K562 (cell line): Measurements from ENCODE around the gene PMEPA1. TPM values are rescaled to one million over a fixed set of nuclear protein-coding genes. Genes with fewer than 3 reads are reported as not detected.

ENCODE experiments used
- ATAC-seq: fragments of 200-7000 bp; cut with Tn5 transposase; 3 replicates; pipeline ENCODE4 v1.9.1; 2020; ENCODE audit warnings: moderate library complexity
- BruUV-seq: library from RNA; stranded (reverse); fragments of 400-500 nt; replicated peaks from 2 replicates; lab custom pipeline; 2021; lab: Mats Ljungman, UMichigan
- CTCF ChIA-PET: fragments of 300-600 bp; formaldehyde crosslinking; extraction: SDS; loops from one replicate; lab custom pipeline; 2021; ENCODE audit warnings: low intra/inter-chr PET ratio; lab: Yijun Ruan, JAX
- POLR2A ChIA-PET: fragments of 300-600, 350-650 bp; sonication (Branson Sonifier 250); formaldehyde crosslinking; extraction: SDS; loops from one replicate; lab custom pipeline; 2021; ENCODE audit warnings: antibody characterized with exemption, inconsistent platforms; lab: Yijun Ruan, JAX
- DNase-seq, 4 experiments: peaks; one replicate each; pipeline versions ENCODE4 v3.0.0 to v3.0.0-alpha.2; 2011 to 2018; ENCODE audit warnings: low spot score in 3 of 4, mixed read lengths in 3 of 4; ENCODE audit errors: extremely low read depth in 1 of 4
- FAIRE-seq: peaks from 2 replicates; lab custom pipeline; 2011; peaks lifted over from hg19 to GRCh38; lab: Jason Lieb, UNC
- H2AFZ ChIP-seq: 2 replicates; pipeline ENCODE4 v1.6.0; 2011; ENCODE audit warnings: low read depth, low read length, control low read depth, inconsistent platforms
- H3K27ac ChIP-seq: fragments of 200-600 bp; 3 replicates; pipeline ENCODE4 v1.8.0; 2011; ENCODE audit warnings: low read depth, mild to moderate bottlenecking, control low read depth, inconsistent platforms, low read length, moderate library complexity, mixed read lengths; ENCODE audit errors: extremely low read depth
- H3K27me3 ChIP-seq, 2 experiments: fragments of 300-600 bp in 1 of 2; 2 replicates in 1 of 2; 3 replicates in 1 of 2; pipeline versions ENCODE4 v1.6.0 to v1.8.0; 2011; ENCODE audit warnings: inconsistent platforms in 2 of 2, low read length in 2 of 2, mild to moderate bottlenecking in 1 of 2, mixed read lengths in 1 of 2, moderate library complexity in 1 of 2; ENCODE audit not compliant: control insufficient read depth in 2 of 2, insufficient read depth in 2 of 2
- H3K36me3 ChIP-seq: fragments of 300-600 bp; 3 replicates; pipeline ENCODE4 v1.8.0; 2011; ENCODE audit warnings: mild to moderate bottlenecking, low read length, inconsistent platforms; ENCODE audit not compliant: control insufficient read depth, insufficient read depth
- H3K4me1 ChIP-seq, 2 experiments: fragments of 200-600 bp in 1 of 2; replicated peaks in 1 of 2; 2 replicates in 1 of 2; 3 replicates in 1 of 2; pipeline versions ENCODE4 v1.5.1 to v1.8.0; 2011; ENCODE audit warnings: inconsistent platforms in 2 of 2, low read length in 2 of 2, mild to moderate bottlenecking in 1 of 2, mixed read lengths in 1 of 2, moderate library complexity in 1 of 2; ENCODE audit not compliant: control insufficient read depth in 2 of 2, insufficient read depth in 2 of 2
- H3K4me2 ChIP-seq: 2 replicates; pipeline ENCODE4 v1.6.1; 2011; ENCODE audit warnings: low read length, control low read depth, inconsistent platforms, mixed read lengths; ENCODE audit not compliant: insufficient read depth
- H3K4me3 ChIP-seq: fragments of 200-600 bp; sonication (generic), shearing (Covaris generic); 2 replicates; pipeline ENCODE4 v1.5.1; 2016; ENCODE audit warnings: control low read depth, inconsistent platforms
- H3K79me2 ChIP-seq: fragments of 200-600 bp; 3 replicates; pipeline ENCODE4 v1.8.0; 2011; ENCODE audit warnings: low read length, inconsistent platforms; ENCODE audit not compliant: control insufficient read depth, insufficient read depth
- H3K9ac ChIP-seq, 2 experiments: 2 replicates each; pipeline versions ENCODE4 v1.6.0 to v1.6.1; 2011; ENCODE audit warnings: low read depth in 2 of 2, low read length in 2 of 2, control low read depth in 1 of 2, inconsistent platforms in 1 of 2, mild to moderate bottlenecking in 1 of 2, mixed read lengths in 1 of 2; ENCODE audit not compliant: insufficient read depth in 1 of 2
- H3K9me1 ChIP-seq: one replicate; pipeline ENCODE4 v1.6.0; 2011; ENCODE audit warnings: inconsistent platforms, mild to moderate bottlenecking, low read length, moderate library complexity; ENCODE audit not compliant: control insufficient read depth, insufficient read depth
- H3K9me3 ChIP-seq: replicated peaks from 2 replicates; pipeline ENCODE4 v1.5.1; 2011; ENCODE audit warnings: low read depth, low read length, inconsistent platforms; ENCODE audit not compliant: control insufficient read depth, insufficient read depth
- H4K20me1 ChIP-seq: replicated peaks from 2 replicates; pipeline ENCODE4 v1.6.1; 2011; ENCODE audit warnings: low read length, inconsistent platforms, mixed read lengths; ENCODE audit not compliant: control insufficient read depth, insufficient read depth
- HDAC2 ChIP-seq: fragments of 450-650 bp; IDR thresholded peaks from 2 replicates; pipeline ENCODE4 v1.6.1; 2016; ENCODE audit warnings: mild to moderate bottlenecking
- IRF2 ChIP-seq: sonication (generic); formaldehyde crosslinking; IDR thresholded peaks from 2 replicates; pipeline ENCODE4 v1.8.1; 2022; ENCODE audit warnings: mild to moderate bottlenecking, missing genetic modification reagents
- NFIX ChIP-seq: fragments of 250-450 bp; sonication (Bioruptor Pico); IDR thresholded peaks from 2 replicates; pipeline ENCODE4 v1.4.0; 2020; ENCODE audit warnings: low read depth, mild to moderate bottlenecking, moderate library complexity
- PRDM10 ChIP-seq: fragments of 450-650 bp; IDR thresholded peaks from 2 replicates; pipeline ENCODE4 v1.6.1; 2018; ENCODE audit not compliant: partially characterized antibody
- ZNF445 ChIP-seq: fragments of 250-450 bp; sonication (Bioruptor Pico); IDR thresholded peaks from 2 replicates; pipeline ENCODE4 v1.4.0; 2020; ENCODE audit warnings: low read depth, mild to moderate bottlenecking, moderate library complexity
- WGBS: fragments of 100-300 bp; shearing (Covaris generic); methylation state at CpG from one replicate; pipeline ENCODE4 v1.1.6; 2016; ENCODE audit warnings: low coverage, mixed read lengths; ENCODE audit not compliant: insufficient coverage; ENCODE audit errors: missing lambda C conversion rate; 5-methylcytosine and 5-hydroxymethylcytosine counted together
- in situ Hi-C: fragments of 300-500 bp; cut with MboI; formaldehyde crosslinking; loops from 4 replicates; pipeline ENCODE4 v1.15.0; 2018; ENCODE audit warnings: inconsistent platforms, mixed read lengths
- intact Hi-C: fragments of 100-400 bp; cut with micrococcal nuclease; formaldehyde crosslinking; loops from 2 replicates; pipeline ENCODE4 v1.14.2; 2022
- polyA plus RNA-seq, 8 experiments: library from polyadenylated mRNA; depleted of rRNA in 4 of 8; stranded (reverse) in 5 of 8; unstranded in 3 of 8; fragments of >200 nt; fragmentation: Nextera tagmentation in 2 of 8; fragmentation: Illumina TruSeq in 1 of 8; extraction: Ambion mirVana in 2 of 8; extraction: Trizol in 1 of 8; gene quantifications; 2 replicates each; pipeline versions ENCODE4 v1.2.1 to v1.2.3, GENCODE V29; 2011 to 2014; ENCODE audit warnings: inconsistent platforms in 1 of 8, missing spikeins in 1 of 8
- total RNA-seq, 7 experiments: library from RNA; depleted of rRNA in 6 of 7; stranded (reverse); fragments of >200 nt in 6 of 7; fragmentation: Illumina TruSeq in 2 of 7; extraction: Trizol in 2 of 7; gene quantifications; 2 replicates each; pipeline versions ENCODE4 v1.2.1 to v1.2.3, GENCODE V29; 2011 to 2021; ENCODE audit warnings: low replicate concordance in 1 of 7

PMEPA1 gene
- total and polyA plus RNA-seq, 9 of the 15 experiments (the other 6 are each of a cell fraction or from before 2014, with no cell fraction given): 0.16 TPM; not detected in 8

GRCh38 chr20:57662456-57663240 lies 47.2 kb downstream of the PMEPA1 start:
- Histone ChIP-seq H3K9me3 (no peaks in the 10 kb centered on the region), H3K9me1 (no peaks in the 10 kb centered on the region), H3K79me2 (no peaks in the 10 kb centered on the region), H3K4me3 (no peak overlapping the region), H3K9ac (no peak overlapping the region), H3K36me3 (no peaks in the 10 kb centered on the region), H3K27ac (no peak overlapping the region), H4K20me1 (peaks cover 5% of the 10 kb centered on the region; the same call in 1 of the 2 replicates), H3K27me3 (peaks cover 24 to 97% of the 10 kb centered on the region in 2 experiments; a peak in 4 of 5 replicates), H2AFZ (no peak overlapping the region), H3K4me2 (no peak overlapping the region), H3K4me1 (peaks cover 0 to 4% of the 10 kb centered on the region in 2 experiments; a peak in 1 of 5 replicates)
- ChIA-PET CTCF (interaction anchor here (0.6 kb wide), 1 partner anchor 561 kb away, joined by 3 read pairs; no protein-coding TSS in a partner anchor), POLR2A (interaction anchor here (0.6 kb wide), 1 partner anchor 50 kb away, joined by 3 read pairs; no protein-coding TSS in a partner anchor)
- no peak for ATAC-seq
- intact Hi-C loops: no loop called here
- BruUV-seq: no TSS peak
- in situ Hi-C loops: no loop called here
- DNase-seq: no peak
- WGBS: 0% methylated on average over 19 of the region's 21 CpGs
- TF ChIP-seq PRDM10 (no peak), IRF2 (CRISPR knock-in tag) (no peak), HDAC2 (no peak), NFIX (no peak), ZNF445 (CRISPR knock-in tag) (no peak)
- FAIRE-seq: no peak
